Esophagus muscularis mucosa (tissue), 4 donors: ENCODE data around the gene CD3D.

Source experiments
- EP300 ChIP-seq: sonication (generic); formaldehyde crosslinking; IDR thresholded peaks from one replicate; pipeline ENCODE4 v1.6.1; 2017; ENCODE audit warnings: antibody characterized with exemption
- POLR2A ChIP-seq: fragments of 450-650 bp; IDR thresholded peaks from one replicate; pipeline ENCODE4 v1.6.1; 2017; ENCODE audit warnings: antibody characterized with exemption, moderate library complexity, mild to moderate bottlenecking, low read depth
- POLR2AphosphoS5 ChIP-seq, 2 donors: sonication (generic); formaldehyde crosslinking; IDR thresholded peaks; one replicate each; pipeline ENCODE4 v1.6.1; 2017; ENCODE audit warnings: antibody characterized with exemption in 2 of 2
- TF ChIP-seq, protein P1 (sequence below), 3 experiments: fragments of 200-600 bp in 2 of 3; fragments of 450-650 bp in 1 of 3; sonication (generic) in 2 of 3; IDR thresholded peaks; one replicate each; pipeline ENCODE4 v1.5.1; 2017 to 2019; ENCODE audit warnings: antibody characterized with exemption in 3 of 3, mild to moderate bottlenecking in 2 of 3, moderate library complexity in 1 of 3

DNA sequence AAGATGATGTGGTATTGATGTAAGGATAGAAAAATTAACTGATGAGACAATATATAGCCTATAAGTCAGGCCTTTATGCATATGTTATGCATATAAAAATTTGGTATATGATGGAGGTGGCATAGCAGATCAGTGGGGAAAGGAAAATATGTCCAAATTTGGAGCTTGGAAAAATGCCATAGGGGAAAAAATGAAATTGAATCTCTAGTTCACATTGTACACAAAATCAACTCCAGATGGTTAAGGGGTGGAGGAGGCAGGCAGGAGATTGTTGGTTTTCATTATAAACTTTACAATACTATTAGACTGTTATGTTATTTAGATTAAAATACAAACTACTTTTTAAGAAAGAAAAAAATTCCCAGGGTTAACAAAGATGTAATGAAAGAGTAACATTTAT lies 53.1 kb downstream of the CD3D start:
- TF ChIP-seq, protein P1, sequence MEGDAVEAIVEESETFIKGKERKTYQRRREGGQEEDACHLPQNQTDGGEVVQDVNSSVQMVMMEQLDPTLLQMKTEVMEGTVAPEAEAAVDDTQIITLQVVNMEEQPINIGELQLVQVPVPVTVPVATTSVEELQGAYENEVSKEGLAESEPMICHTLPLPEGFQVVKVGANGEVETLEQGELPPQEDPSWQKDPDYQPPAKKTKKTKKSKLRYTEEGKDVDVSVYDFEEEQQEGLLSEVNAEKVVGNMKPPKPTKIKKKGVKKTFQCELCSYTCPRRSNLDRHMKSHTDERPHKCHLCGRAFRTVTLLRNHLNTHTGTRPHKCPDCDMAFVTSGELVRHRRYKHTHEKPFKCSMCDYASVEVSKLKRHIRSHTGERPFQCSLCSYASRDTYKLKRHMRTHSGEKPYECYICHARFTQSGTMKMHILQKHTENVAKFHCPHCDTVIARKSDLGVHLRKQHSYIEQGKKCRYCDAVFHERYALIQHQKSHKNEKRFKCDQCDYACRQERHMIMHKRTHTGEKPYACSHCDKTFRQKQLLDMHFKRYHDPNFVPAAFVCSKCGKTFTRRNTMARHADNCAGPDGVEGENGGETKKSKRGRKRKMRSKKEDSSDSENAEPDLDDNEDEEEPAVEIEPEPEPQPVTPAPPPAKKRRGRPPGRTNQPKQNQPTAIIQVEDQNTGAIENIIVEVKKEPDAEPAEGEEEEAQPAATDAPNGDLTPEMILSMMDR (IDR thresholded peaks at IDR 0.05) = no peak
- TF ChIP-seq POLR2A (no peak), POLR2AphosphoS5 (IDR thresholded peaks at IDR 0.05) (no peak), EP300 (no peak)
